Astrocyte (in vitro differentiated cells and primary cell): Measurements from ENCODE around the gene TBC1D19. TPM values are rescaled to one million over a fixed set of nuclear protein-coding genes. Genes with fewer than 3 reads are reported as not detected.
A peak's percentile ranks its signal among the peaks of the same experiment; 100 is the strongest.

ENCODE experiments used
- DNase-seq: peaks from one replicate; pipeline ENCODE4 v3.0.0-alpha.2; 2010; ENCODE audit warnings: low read depth
- FAIRE-seq: peaks from 2 replicates; lab custom pipeline; 2011; peaks lifted over from hg19 to GRCh38; lab: Jason Lieb, UNC
- H2AFZ ChIP-seq: 2 replicates; pipeline ENCODE4 v1.6.0; 2012; ENCODE audit warnings: low read depth, low read length, inconsistent platforms
- H3K27ac ChIP-seq: 2 replicates; pipeline ENCODE4 v1.5.1; 2011; ENCODE audit warnings: low read depth, low read length, inconsistent platforms
- H3K27me3 ChIP-seq: 2 replicates; pipeline ENCODE4 v1.6.0; 2011; ENCODE audit warnings: low read length, inconsistent platforms; ENCODE audit not compliant: insufficient read depth
- H3K36me3 ChIP-seq: 2 replicates; pipeline ENCODE4 v1.5.1; 2011; ENCODE audit warnings: low read length, inconsistent platforms; ENCODE audit not compliant: insufficient read depth
- H3K4me1 ChIP-seq: 2 replicates; pipeline ENCODE4 v1.5.1; 2011; ENCODE audit warnings: low read length, inconsistent platforms; ENCODE audit not compliant: insufficient read depth
- H3K4me2 ChIP-seq: 2 replicates; pipeline ENCODE4 v1.6.0; 2012; ENCODE audit warnings: low read length, inconsistent platforms
- H3K4me3 ChIP-seq: 2 replicates; pipeline ENCODE4 v1.5.1; 2011; ENCODE audit warnings: low read depth, mild to moderate bottlenecking, low read length, inconsistent platforms; ENCODE audit not compliant: insufficient read depth
- H3K79me2 ChIP-seq: 2 replicates; pipeline ENCODE4 v1.6.0; 2012; ENCODE audit warnings: mild to moderate bottlenecking, low read length, inconsistent platforms; ENCODE audit not compliant: insufficient read depth
- H3K9ac ChIP-seq: 2 replicates; pipeline ENCODE4 v1.6.0; 2012; ENCODE audit warnings: mild to moderate bottlenecking, low read length, inconsistent platforms
- H3K9me3 ChIP-seq: 2 replicates; pipeline ENCODE4 v1.5.1; 2012; ENCODE audit warnings: low read depth, mild to moderate bottlenecking, low read length, inconsistent platforms; ENCODE audit not compliant: insufficient read depth
- H4K20me1 ChIP-seq: 2 replicates; pipeline ENCODE4 v1.6.0; 2012; ENCODE audit warnings: low read length, inconsistent platforms; ENCODE audit not compliant: insufficient read depth
- H3K27ac Mint-ChIP-seq: one replicate; pipeline ENCODE4 v1.8.0; 2021; ENCODE audit warnings: mild to moderate bottlenecking, mixed read lengths; ENCODE audit not compliant: unreplicated experiment
- H3K27me3 Mint-ChIP-seq: one replicate; pipeline ENCODE4 v1.8.0; 2021; ENCODE audit warnings: low read depth, mixed read lengths; ENCODE audit not compliant: unreplicated experiment
- H3K36me3 Mint-ChIP-seq: one replicate; pipeline ENCODE4 v1.8.0; 2021; ENCODE audit warnings: low read depth, mixed read lengths; ENCODE audit not compliant: unreplicated experiment
- H3K4me1 Mint-ChIP-seq: one replicate; pipeline ENCODE4 v1.8.0; 2021; ENCODE audit warnings: low read depth, mixed read lengths; ENCODE audit not compliant: unreplicated experiment
- H3K4me3 Mint-ChIP-seq: one replicate; pipeline ENCODE4 v1.8.0; 2021; ENCODE audit warnings: mild to moderate bottlenecking, moderate library complexity, mixed read lengths; ENCODE audit not compliant: unreplicated experiment
- H3K9me3 Mint-ChIP-seq: one replicate; pipeline ENCODE4 v1.8.0; 2021; ENCODE audit warnings: mild to moderate bottlenecking, mixed read lengths; ENCODE audit not compliant: unreplicated experiment
- EZH2 ChIP-seq: IDR thresholded peaks from 2 replicates; pipeline ENCODE4 v1.6.1; 2012; ENCODE audit warnings: mild to moderate bottlenecking, low read length, inconsistent platforms; ENCODE audit not compliant: insufficient read depth
- total RNA-seq: library from RNA; stranded (reverse); gene quantifications from 2 replicates; pipeline ENCODE4 v1.2.1, GENCODE V29; 2021
- TF ChIP-seq, protein P1 (sequence below): IDR thresholded peaks from 2 replicates; pipeline ENCODE4 v1.5.1; 2011; ENCODE audit warnings: low read depth, mild to moderate bottlenecking, inconsistent platforms, low read length, moderate library complexity; ENCODE audit not compliant: insufficient read depth

The TBC1D19 gene
- total RNA-seq, 1 donor from 2014 or later: 10.5 TPM

DNA sequence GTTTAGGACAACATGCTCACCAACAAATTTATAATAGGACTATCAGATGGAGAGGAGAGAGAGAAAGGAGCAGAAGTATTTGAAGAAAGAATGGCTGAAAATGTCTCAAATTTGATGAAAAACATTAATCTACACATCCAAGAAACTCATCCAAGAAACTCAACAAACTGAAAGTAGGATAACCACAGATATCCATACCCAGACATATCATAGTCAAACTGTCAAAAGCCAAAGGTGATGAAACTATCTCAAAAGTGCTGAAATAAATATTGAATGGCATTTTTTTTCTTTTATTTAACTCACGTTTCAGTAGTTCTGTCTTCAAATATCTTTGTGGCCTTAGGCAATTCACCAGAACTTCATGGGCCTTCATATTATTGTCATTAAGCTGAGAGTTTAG lies 116.2 kb downstream of the TBC1D19 start:
- Mint-ChIP-seq H3K4me3 (no peak overlapping the region), H3K9me3 (peaks cover 14% of the 10 kb centered on the region), H3K36me3 (peaks cover 7% of the 10 kb centered on the region), H3K4me1 (no peaks in the 10 kb centered on the region), H3K27me3 (no peaks in the 10 kb centered on the region), H3K27ac (no peak overlapping the region)
- Histone ChIP-seq H3K4me1 (peaks cover 4% of the 10 kb centered on the region), H2AFZ (no peak overlapping the region), H3K4me3 (no peak overlapping the region), H3K79me2 (no peaks in the 10 kb centered on the region), H3K9me3 (no peaks in the 10 kb centered on the region), H4K20me1 (no peaks in the 10 kb centered on the region), H3K27ac (no peak overlapping the region), H3K27me3 (no peaks in the 10 kb centered on the region), H3K9ac (no peak overlapping the region), H3K36me3 (no peaks in the 10 kb centered on the region), H3K4me2 (no peak overlapping the region)
- no peak for DNase-seq
- FAIRE-seq: no peak
- TF ChIP-seq, protein P1, sequence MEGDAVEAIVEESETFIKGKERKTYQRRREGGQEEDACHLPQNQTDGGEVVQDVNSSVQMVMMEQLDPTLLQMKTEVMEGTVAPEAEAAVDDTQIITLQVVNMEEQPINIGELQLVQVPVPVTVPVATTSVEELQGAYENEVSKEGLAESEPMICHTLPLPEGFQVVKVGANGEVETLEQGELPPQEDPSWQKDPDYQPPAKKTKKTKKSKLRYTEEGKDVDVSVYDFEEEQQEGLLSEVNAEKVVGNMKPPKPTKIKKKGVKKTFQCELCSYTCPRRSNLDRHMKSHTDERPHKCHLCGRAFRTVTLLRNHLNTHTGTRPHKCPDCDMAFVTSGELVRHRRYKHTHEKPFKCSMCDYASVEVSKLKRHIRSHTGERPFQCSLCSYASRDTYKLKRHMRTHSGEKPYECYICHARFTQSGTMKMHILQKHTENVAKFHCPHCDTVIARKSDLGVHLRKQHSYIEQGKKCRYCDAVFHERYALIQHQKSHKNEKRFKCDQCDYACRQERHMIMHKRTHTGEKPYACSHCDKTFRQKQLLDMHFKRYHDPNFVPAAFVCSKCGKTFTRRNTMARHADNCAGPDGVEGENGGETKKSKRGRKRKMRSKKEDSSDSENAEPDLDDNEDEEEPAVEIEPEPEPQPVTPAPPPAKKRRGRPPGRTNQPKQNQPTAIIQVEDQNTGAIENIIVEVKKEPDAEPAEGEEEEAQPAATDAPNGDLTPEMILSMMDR: no peak
- no peak for TF ChIP-seq EZH2

DNA sequence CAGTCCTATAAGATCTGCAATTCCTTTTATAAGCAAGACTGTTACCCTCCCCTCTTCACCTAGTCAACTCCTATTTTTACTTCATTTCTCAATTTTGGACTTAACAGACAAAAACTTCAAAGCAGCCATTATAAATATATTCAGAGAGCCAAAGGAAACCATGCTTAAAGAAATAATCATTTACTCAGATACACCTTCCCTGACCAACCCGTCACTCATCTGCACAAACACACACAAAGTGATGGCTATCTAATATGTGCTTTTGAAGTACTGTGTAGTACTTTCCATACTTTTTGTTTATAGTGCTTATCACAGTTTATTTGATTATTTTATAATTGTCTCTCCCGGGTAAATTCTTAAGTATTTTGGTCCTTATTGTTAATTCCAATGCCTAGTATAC lies 117.2 kb downstream of the TBC1D19 start:
- H3K27me3 ChIP-seq: no peaks in the 10 kb centered on the region
- no peak overlapping the region for H2AFZ ChIP-seq
- H3K36me3 Mint-ChIP-seq: peaks cover 7% of the 10 kb centered on the region
- DNase-seq: no peak
- H4K20me1 ChIP-seq: no peaks in the 10 kb centered on the region
- no peak overlapping the region for H3K4me3 Mint-ChIP-seq
- no peaks in the 10 kb centered on the region for H3K27me3 Mint-ChIP-seq
- H3K9ac ChIP-seq: no peak overlapping the region
- TF ChIP-seq EZH2: no peak
- TF ChIP-seq, protein P1: no peak
- no peak overlapping the region for H3K4me3 ChIP-seq
- no peaks in the 10 kb centered on the region for H3K9me3 ChIP-seq
- no peak overlapping the region for H3K27ac Mint-ChIP-seq
- H3K79me2 ChIP-seq: no peaks in the 10 kb centered on the region
- H3K4me1 Mint-ChIP-seq: no peaks in the 10 kb centered on the region
- H3K36me3 ChIP-seq: no peaks in the 10 kb centered on the region
- peaks cover 14% of the 10 kb centered on the region for H3K9me3 Mint-ChIP-seq
- peaks cover 4% of the 10 kb centered on the region for H3K4me1 ChIP-seq
- no peak for FAIRE-seq
- no peak overlapping the region for H3K4me2 ChIP-seq
- no peak overlapping the region for H3K27ac ChIP-seq

DNA sequence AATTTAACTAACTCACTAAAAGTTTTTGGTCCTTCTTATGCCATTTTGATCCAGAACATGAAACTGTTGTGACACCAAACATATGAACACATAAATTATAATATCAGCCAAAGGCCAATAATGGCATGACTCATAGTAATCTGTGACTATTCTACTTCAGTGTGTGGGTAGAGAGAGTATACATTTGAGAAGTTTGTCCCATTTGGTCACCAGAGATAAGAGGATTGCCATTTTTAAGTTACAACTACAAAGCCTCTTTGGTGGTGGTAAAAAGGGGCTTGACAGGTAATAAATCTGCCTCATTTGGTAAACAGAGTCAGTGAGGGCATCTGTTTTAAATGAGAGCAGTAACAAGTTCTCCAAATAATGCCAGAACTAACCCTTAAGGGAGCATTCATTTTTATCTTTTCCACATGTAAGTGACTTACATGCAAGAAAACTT lies 117.9 kb downstream of the TBC1D19 start:
- Histone ChIP-seq H3K27ac (no peak overlapping the region), H3K4me2 (no peak overlapping the region), H3K4me1 (peaks cover 4% of the 10 kb centered on the region), H2AFZ (no peak overlapping the region), H3K36me3 (no peaks in the 10 kb centered on the region), H3K27me3 (no peaks in the 10 kb centered on the region), H3K9me3 (no peaks in the 10 kb centered on the region), H3K4me3 (no peak overlapping the region), H4K20me1 (no peaks in the 10 kb centered on the region), H3K9ac (no peak overlapping the region), H3K79me2 (no peaks in the 10 kb centered on the region)
- TF ChIP-seq EZH2: no peak
- TF ChIP-seq, protein P1: no peak
- DNase-seq: peak; percentile 51
- Mint-ChIP-seq H3K4me1 (no peaks in the 10 kb centered on the region), H3K4me3 (no peak overlapping the region), H3K36me3 (peaks cover 1% of the 10 kb centered on the region), H3K27ac (no peak overlapping the region), H3K9me3 (peaks cover 7% of the 10 kb centered on the region), H3K27me3 (no peaks in the 10 kb centered on the region)
- peak; percentile 37 for FAIRE-seq
